22Rv1 (cell line): ENCODE results near the gene BSPH1.

Source experiments
- H3K27ac ChIP-seq: fragments of 450-650 bp; 2 replicates; pipeline ENCODE4 v1.5.1; 2017
- CTCF ChIP-seq: fragments of 450-650 bp; IDR thresholded peaks from 2 replicates; pipeline ENCODE4 v1.5.1; 2017; ENCODE audit warnings: mild to moderate bottlenecking
- ZFX ChIP-seq: fragments of 450-650 bp; IDR thresholded peaks from 2 replicates; pipeline ENCODE4 v1.6.1; 2017; ENCODE audit warnings: antibody characterized with exemption, borderline replicate concordance

BSPH1 gene, protein sequence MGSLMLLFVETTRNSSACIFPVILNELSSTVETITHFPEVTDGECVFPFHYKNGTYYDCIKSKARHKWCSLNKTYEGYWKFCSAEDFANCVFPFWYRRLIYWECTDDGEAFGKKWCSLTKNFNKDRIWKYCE

DNA sequence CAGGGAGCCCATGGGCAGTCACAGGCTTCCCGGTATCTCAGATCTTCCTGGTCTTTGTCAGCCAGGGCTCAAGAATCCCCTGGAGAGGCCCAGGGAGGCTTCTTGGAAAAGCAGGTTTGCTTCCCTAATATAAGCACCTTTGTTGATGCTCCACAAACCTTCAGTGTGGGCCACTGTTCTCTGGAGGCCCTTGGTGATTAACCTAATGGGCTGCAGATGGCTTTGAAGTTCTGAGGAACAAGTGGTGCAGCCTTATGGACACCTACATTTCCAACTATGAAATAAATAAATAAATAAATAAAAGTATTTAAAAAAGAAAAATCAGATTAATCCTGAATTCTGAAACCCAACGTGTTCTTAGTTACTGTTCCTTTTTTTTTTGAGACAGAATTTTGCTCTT is at the start of gene BSPH1:
Gene BSPH1 (minus strand): TSS at position 101 of the 400 bp plus-strand sequence. CDS start 89 bp downstream, at position 12.
- no peak within 1 kb of the TSS for H3K27ac ChIP-seq

DNA sequence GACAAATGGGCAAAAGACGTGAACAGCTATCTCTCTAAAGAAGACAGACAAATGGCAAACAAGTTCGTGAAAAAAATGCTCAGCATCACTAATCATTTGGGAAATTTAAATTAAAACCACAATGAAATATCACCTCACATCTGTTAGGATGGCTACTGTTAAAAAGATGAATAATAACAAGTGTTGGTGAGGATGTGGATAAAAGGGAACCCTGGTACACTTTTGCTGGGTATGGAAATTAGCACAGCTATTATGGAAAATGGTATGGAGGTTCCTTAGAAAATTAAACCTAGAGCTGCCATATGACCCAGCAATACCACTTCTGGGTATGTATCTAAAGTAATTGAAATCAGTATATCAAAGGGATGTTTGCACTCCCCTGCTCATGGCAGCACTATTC is 44.8 kb upstream of the BSPH1 start:
- no peak overlapping the region for H3K27ac ChIP-seq
- TF ChIP-seq ZFX (no peak), CTCF (no peak)

More for the DNA sequence above, at the start of gene BSPH1:
- TF ChIP-seq CTCF: no peak
- no peak for TF ChIP-seq ZFX

GRCh38 chr19:48033604-48034003 is 41.6 kb upstream of the BSPH1 start:
- H3K27ac ChIP-seq: no peak overlapping the region
- TF ChIP-seq CTCF (no peak), ZFX (no peak)

DNA sequence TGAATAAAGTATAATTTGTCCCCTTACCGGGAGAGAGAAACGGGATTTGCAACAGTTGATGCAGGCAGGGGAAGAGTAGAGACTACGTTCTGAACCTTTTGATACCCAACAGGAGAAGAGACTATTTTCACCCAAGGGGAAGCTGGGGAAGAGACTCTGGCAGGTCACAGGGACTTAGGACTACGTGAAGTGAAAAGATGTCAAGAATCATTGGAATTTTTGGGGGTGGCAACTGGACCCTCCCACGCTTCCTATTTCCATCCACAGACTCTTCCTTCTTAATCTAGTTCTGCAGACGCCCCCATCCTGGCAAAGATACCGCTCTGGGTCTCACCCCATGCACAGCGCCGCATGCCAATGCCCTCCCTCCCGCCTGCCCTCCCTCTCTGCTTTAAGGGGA is 38.1 kb upstream of the BSPH1 start:
- TF ChIP-seq ZFX: no peak
- TF ChIP-seq CTCF: no peak
- H3K27ac ChIP-seq: no peak overlapping the region

DNA sequence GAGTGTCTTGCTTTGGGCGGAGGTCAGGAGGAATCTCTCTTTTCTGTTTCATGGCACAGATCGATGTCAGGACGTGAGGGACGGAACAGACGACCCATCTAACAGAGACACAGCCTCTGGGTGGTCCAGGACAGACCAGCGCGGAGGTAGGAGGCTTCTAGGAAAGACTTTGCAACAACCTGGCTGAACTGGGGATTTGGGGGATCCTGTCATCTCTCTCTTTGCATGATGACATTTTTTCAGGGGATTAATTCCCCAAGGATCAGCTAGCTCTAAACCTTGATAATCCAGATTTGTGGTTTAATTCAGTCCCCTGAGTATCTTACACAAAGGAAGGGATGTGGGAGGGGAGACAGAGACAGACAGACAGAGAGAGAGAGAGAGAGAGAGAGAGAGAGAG is 37.5 kb upstream of the BSPH1 start:
- no peak overlapping the region for H3K27ac ChIP-seq
- no peak for TF ChIP-seq CTCF
- TF ChIP-seq ZFX: no peak

GRCh38 chr19:48025480-48025879 is 33.5 kb upstream of the BSPH1 start:
- H3K27ac ChIP-seq: no peak overlapping the region
- TF ChIP-seq CTCF (no peak), ZFX (no peak)

GRCh38 chr19:48023518-48023917 is 31.5 kb upstream of the BSPH1 start:
- TF ChIP-seq CTCF (no peak), ZFX (no peak)
- no peak overlapping the region for H3K27ac ChIP-seq
